SK-MEL-5 (cell line): ENCODE data around the gene CIITA. TPM values are rescaled to one million over a fixed set of nuclear protein-coding genes. Genes with fewer than 3 reads are reported as not detected.

Experiments
- DNase-seq: peaks from one replicate; pipeline ENCODE4 v3.0.0-alpha.2; 2016; ENCODE audit warnings: low read depth, low spot score
- in situ Hi-C: cut with HindIII; loops from 2 replicates; pipeline ENCODE4 v1.10.0; 2016; ENCODE audit warnings: low sequenced_read_pairs, high pct_unique_total_duplicates, low pct_unique_long_range_greater_than_20kb
- total RNA-seq: library from RNA; depleted of rRNA; stranded (reverse); fragments of >200 nt; shearing (Covaris generic); gene quantifications from 2 replicates; pipeline ENCODE4 v1.2.3, GENCODE V29; 2014

Gene CIITA
- total RNA-seq, 1 experiment from 2014 or later = 4.1 TPM

DNA sequence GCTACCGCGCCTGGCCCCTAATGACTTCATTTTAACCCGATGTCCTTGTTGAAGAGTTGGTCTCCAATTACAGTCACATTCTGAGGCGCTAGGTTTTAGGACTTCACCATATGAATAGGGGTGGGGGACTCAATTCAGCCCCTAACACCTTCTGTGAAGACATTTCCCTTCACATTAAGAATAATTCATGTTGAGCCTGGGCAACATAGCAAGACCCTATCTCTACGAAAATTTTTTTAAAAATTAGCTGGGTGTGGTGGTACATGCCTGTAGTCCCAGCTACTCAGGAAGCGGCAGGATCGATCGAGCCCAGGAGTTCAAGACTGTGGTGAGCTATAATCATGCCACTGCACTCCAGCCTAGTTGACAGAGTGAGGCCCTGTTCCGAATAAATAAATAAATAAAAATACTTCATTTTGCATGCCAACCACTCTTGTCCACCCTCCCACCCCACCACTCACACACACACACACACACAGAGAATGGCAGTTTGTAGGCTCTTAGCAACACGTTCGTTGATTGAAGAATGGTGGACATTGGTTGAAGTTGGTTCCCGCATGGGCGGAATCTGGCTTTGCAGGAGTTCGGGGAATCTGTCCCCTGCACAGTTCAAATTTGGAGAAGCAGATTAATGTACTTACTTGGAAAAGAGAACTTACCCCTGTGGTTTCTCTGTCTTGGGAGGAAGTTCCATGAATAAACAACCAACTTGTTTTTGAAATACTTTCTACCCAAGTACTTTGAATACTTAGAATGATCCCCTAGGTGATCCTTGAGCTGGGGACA, 30.6 kb upstream of the CIITA start:
- in situ Hi-C loops = no loop called here
- DNase-seq = no peak

GRCh38 chr16:10847176-10847575, 29.8 kb upstream of the CIITA start:
- no peak for DNase-seq
- in situ Hi-C loops = no loop called here

- in situ Hi-C loops = no loop called here
- no peak for DNase-seq
These were observed 27.1 kb upstream of the CIITA start for GRCh38 chr16:10849736-10850477.

DNA sequence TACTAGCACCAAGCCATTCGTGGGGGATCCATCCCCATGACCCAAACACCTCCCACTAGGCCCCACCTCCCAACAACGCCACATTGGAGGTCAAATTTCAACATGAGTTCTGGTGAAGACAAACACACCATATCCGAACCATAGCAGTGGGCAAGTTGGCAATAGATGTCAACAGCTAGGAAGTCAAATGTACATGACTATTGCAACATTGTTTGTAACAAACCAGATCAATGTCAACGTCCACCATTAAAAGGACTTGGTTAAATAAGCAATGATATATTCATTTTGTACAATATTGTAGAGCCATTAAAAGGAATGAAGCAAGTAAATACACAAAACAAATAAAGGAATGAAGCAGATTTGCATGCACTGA, 26.5 kb upstream of the CIITA start:
- DNase-seq = no peak
- in situ Hi-C loops = no loop called here

- in situ Hi-C loops = no loop called here
- DNase-seq = no peak
These were observed 25.5 kb upstream of the CIITA start for GRCh38 chr16:10851512-10851911.

DNA sequence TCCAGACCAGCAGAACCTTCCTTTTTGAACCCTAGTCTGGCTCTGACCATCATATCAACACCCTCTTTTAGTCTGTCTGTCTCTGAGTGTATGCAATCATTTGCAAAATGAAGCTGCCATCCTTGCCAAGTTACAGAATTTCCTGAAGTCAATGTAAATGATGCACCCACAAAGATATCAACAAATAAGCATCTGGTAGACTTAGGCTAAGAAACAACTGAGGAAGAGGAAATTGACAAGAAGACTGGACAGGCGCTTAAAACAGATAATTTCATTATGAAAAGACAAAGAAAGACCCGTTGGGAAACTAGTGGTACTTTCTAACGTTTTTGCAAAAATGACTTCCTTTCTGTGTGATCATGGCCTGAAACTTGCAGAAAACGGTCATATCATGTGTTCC, 24.7 kb upstream of the CIITA start:
- no peak for DNase-seq
- in situ Hi-C loops = no loop called here

GRCh38 chr16:10852948-10853347, 24.1 kb upstream of the CIITA start:
- in situ Hi-C loops = no loop called here
- DNase-seq = no peak

DNA sequence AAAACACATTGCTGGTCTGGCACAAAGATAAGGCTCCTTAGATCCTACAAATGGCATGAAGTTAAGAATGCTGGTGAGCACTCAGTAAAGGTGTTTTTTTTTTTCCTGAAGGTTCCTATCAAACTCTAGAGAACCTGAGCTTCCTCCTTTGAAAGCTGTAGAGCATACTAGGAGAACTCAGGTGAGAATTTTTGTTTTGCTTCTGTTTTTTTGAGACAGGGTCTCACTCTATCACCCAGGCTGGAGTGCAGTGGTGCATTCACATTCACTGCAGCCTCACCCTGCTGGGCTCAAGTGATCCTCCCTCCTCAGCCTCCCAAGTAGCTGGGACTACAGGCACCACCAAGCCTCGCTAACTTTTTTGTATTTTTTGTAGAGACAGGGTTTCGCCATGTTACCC, 21.0 kb upstream of the CIITA start:
- in situ Hi-C loops = no loop called here
- DNase-seq = no peak

DNA sequence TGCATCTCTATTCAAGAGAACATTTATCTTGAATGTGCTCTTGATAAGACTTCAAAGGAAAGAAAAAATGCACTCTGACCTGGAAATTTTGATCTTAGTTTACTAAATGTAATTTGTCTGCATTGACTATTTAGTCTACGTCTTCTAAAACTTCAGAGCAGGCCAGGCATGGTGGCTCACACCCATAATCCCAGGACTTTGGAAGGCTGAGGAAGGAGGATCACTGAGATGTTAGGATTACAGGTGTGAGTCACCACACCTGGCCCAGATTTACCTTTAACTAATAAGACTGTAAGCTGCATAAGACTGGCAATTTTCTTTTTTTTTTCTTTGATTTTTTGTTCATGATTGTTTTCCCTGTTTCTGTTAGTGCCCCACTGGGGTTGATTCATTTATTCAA, 18.8 kb upstream of the CIITA start:
- no peak for DNase-seq
- in situ Hi-C loops = no loop called here

- in situ Hi-C loops = no loop called here
- no peak for DNase-seq
These were observed 18.0 kb upstream of the CIITA start for GRCh38 chr16:10859020-10859419.

DNA sequence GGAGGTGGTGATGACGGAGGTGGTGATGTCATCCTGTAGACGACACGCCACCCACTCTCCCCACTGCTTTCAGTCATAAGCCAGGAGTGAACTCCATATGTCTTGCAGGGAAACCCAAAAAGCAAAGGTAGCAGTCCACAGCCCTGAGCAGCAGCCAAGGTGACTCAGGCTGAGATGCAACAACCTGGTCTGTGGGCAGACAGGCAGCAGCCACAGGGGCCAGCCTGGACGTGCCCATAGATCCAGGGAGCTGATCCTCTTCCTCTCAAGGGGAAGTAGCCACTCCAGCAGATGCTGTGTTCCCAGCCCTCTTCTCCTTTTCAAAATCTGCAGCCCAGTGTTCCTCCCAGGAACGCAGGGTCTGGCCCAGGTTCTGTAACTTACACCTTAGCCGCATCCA, 17.3 kb upstream of the CIITA start:
- in situ Hi-C loops = no loop called here
- DNase-seq = no peak

DNA sequence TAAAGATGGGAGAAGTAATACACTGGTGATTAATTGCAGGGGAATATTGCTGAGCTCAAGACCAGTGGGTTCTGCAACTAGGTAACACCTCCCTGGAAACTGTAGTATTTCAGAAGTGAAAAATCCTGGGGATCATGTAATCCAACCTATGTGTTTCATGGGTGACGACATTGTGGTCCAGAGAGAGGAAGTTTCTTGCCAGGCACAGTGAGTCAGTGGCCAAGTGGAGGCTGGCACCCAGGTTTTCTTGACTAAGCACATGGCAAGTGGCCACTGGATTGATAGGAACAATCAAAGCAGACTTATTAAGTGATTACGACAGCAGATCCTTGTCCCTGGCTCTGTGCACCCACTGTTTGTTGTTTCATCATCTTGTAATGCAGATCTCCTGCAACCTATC, 14.6 kb upstream of the CIITA start:
- in situ Hi-C loops = no loop called here
- peak; percentile 33 for DNase-seq

GRCh38 chr16:10865991-10866966, 10.7 kb upstream of the CIITA start:
- in situ Hi-C loops = no loop called here
- no peak for DNase-seq

- in situ Hi-C loops = no loop called here
- DNase-seq = no peak
These were observed 9.8 kb upstream of the CIITA start for GRCh38 chr16:10867199-10867598.

GRCh38 chr16:10868104-10868595, 8.9 kb upstream of the CIITA start:
- in situ Hi-C loops = no loop called here

DNA sequence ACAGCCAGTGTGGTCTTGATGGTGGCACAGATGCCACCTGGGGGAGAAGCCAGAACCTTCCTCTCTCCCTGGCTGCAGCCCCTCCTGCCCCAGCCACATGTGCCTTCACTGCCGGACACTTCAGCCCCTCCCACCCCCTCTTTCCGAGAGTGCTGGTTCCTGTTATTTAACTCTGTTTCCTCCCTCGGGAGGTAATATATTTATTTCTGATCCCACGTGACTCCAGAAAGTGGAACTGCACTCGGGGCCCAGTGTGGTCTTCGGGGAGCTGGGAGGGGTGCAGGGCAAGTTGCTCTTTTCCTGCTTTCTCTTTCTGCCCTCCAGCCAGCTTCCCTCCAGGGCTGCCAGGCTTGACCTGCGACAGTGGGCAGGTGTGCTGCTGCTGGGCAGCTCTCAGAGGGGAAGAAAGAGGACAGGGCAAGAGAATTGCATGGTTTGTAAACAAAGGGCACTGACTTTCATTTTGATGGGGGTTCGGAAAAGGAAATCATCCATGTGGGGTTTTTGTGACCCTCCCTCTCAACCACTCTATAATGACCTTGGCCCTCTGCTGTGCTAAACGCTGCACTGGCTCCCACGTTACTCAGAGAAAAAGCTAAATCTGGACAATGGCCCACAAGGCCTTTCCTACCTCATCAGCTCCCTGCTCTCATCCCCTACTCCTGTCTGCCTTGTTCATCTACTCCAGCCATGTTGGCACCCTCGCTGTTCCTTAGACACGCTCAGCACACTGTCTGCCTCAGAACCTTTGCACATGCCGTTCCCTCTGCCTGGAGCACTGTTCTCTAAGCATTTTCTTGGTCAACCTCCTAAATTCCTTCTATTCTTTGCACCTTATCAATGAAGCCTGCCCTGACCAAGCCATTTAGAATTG, 8.2 kb upstream of the CIITA start:
- in situ Hi-C loops = no loop called here
- DNase-seq = no peak

More at GRCh38 chr16:10868104-10868595, 8.9 kb upstream of the CIITA start:
- no peak for DNase-seq

GRCh38 chr16:10870137-10870776, 6.7 kb upstream of the CIITA start:
- DNase-seq = no peak
- in situ Hi-C loops = no loop called here
